Right lung (tissue), 5 donors: ENCODE results near the gene FKBP15. TPM values are rescaled to one million over a fixed set of nuclear protein-coding genes. Genes with fewer than 3 reads are reported as not detected.

Source experiments
- DNase-seq, 2 donors: peaks; one replicate each; pipeline ENCODE4 v3.0.0-alpha.2; 2013
- polyA plus RNA-seq, 5 donors: library from polyadenylated mRNA; unstranded; fragments of 120-200 nt; gene quantifications; one replicate each; pipeline versions ENCODE4 v1.2.1 to v1.2.3, GENCODE V29; 2013; ENCODE audit warnings: inconsistent platforms in 1 of 5, low replicate concordance in 1 of 5; ENCODE audit not compliant: insufficient read length in 5 of 5, insufficient read depth in 1 of 5

The FKBP15 gene
- polyA plus RNA-seq, 5 donors = 26.3 to 36.8 (median 34.1) TPM

GRCh38 chr9:113185271-113185670, 35.8 kb downstream of the FKBP15 start:
- DNase-seq = no peak

- no peak for DNase-seq
These were observed 36.5 kb downstream of the FKBP15 start for GRCh38 chr9:113184539-113184938.

GRCh38 chr9:113183956-113184488, 37.1 kb downstream of the FKBP15 start:
- no peak for DNase-seq

GRCh38 chr9:113181165-113181564, 39.9 kb downstream of the FKBP15 start:
- DNase-seq = no peak

- no peak for DNase-seq
These were observed 41.2 kb downstream of the FKBP15 start for GRCh38 chr9:113179839-113180238.

GRCh38 chr9:113178087-113178486, 43.0 kb downstream of the FKBP15 start:
- DNase-seq = no peak

GRCh38 chr9:113177251-113177650, 43.8 kb downstream of the FKBP15 start:
- no peak for DNase-seq

- no peak for DNase-seq
These were observed 44.3 kb downstream of the FKBP15 start for GRCh38 chr9:113176803-113177202.

GRCh38 chr9:113173341-113173740, 47.7 kb downstream of the FKBP15 start:
- no peak for DNase-seq

GRCh38 chr9:113168809-113169208, 52.3 kb downstream of the FKBP15 start:
- DNase-seq = no peak

- no peak for DNase-seq
These were observed 55.0 kb downstream of the FKBP15 start for GRCh38 chr9:113166039-113166438.

- no peak for DNase-seq
These were observed 56.4 kb downstream of the FKBP15 start for GRCh38 chr9:113164536-113165300.

GRCh38 chr9:113163001-113163400, 58.1 kb downstream of the FKBP15 start:
- no peak for DNase-seq

- DNase-seq = no peak
These were observed 60.5 kb downstream of the FKBP15 start for GRCh38 chr9:113160571-113160970.

- no peak for DNase-seq
These were observed 62.6 kb downstream of the FKBP15 start for GRCh38 chr9:113158446-113158845.

- DNase-seq = no peak
These were observed 64.2 kb downstream of the FKBP15 start for GRCh38 chr9:113156880-113157279.

- DNase-seq = no peak
These were observed 65.0 kb downstream of the FKBP15 start for GRCh38 chr9:113155911-113156588.

GRCh38 chr9:113154946-113155345, 66.1 kb downstream of the FKBP15 start:
- no peak for DNase-seq

- no peak for DNase-seq
These were observed 66.6 kb downstream of the FKBP15 start for GRCh38 chr9:113154471-113154870.

GRCh38 chr9:113153599-113153998, 67.5 kb downstream of the FKBP15 start:
- DNase-seq = no peak

GRCh38 chr9:113152699-113153098, 68.4 kb downstream of the FKBP15 start:
- no peak for DNase-seq

- DNase-seq = peak in 1 of 2 donors; percentile 2
These were observed 69.1 kb downstream of the FKBP15 start for GRCh38 chr9:113151696-113152630.
